ENCODE data around the gene KCTD6. TPM values are rescaled to one million over a fixed set of nuclear protein-coding genes. Genes with fewer than 3 reads are reported as not detected.

Gene KCTD6
- total RNA-seq, 1 experiment from 2014 or later: 9.9 TPM

- no TSS peak for BruUV-seq (replicated peaks)
- H3K9me3 Mint-ChIP-seq (ENCODE audit: unreplicated experiment): no peaks in the 10 kb centered on the region
- DNase-seq (ENCODE audit: unreplicated experiment): peak; percentile 92
- intact Hi-C loops (cut with micrococcal nuclease): no loop called here
- TF ChIP-seq, protein P1, sequence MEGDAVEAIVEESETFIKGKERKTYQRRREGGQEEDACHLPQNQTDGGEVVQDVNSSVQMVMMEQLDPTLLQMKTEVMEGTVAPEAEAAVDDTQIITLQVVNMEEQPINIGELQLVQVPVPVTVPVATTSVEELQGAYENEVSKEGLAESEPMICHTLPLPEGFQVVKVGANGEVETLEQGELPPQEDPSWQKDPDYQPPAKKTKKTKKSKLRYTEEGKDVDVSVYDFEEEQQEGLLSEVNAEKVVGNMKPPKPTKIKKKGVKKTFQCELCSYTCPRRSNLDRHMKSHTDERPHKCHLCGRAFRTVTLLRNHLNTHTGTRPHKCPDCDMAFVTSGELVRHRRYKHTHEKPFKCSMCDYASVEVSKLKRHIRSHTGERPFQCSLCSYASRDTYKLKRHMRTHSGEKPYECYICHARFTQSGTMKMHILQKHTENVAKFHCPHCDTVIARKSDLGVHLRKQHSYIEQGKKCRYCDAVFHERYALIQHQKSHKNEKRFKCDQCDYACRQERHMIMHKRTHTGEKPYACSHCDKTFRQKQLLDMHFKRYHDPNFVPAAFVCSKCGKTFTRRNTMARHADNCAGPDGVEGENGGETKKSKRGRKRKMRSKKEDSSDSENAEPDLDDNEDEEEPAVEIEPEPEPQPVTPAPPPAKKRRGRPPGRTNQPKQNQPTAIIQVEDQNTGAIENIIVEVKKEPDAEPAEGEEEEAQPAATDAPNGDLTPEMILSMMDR (IDR thresholded peaks at IDR 0.05; ENCODE audit: unreplicated experiment): no peak
- no peaks in the 10 kb centered on the region for H3K27me3 Mint-ChIP-seq (ENCODE audit: insufficient read depth, unreplicated experiment)
- CTCF ChIA-PET: interaction anchor here (0.5 to 4.7 kb wide), 15 partner anchors 8 to 222 kb away, joined by 3 to 59 read pairs (median 5); partner anchors contain the start of genes ACOX2, HTD2, KCTD6 and RPP14
- H3K36me3 Mint-ChIP-seq (ENCODE audit: insufficient read depth, unreplicated experiment): no peaks in the 10 kb centered on the region
- peaks cover 43% of the 10 kb centered on the region for H3K4me1 Mint-ChIP-seq (ENCODE audit: insufficient read depth, unreplicated experiment)
- no peak overlapping the region for H3K27ac Mint-ChIP-seq (ENCODE audit: low read depth, unreplicated experiment)
- POLR2A ChIA-PET: interaction anchor here (0.6 to 4.6 kb wide), 7 partner anchors 8 to 562 kb away, joined by 3 to 62 read pairs (median 4); partner anchors contain the start of genes ACOX2, HTD2, KCTD6 and RPP14
- peak overlapping the region; percentile 32 for H3K4me3 Mint-ChIP-seq (ENCODE audit: unreplicated experiment)
These were observed 36.7 kb downstream of the KCTD6 start for GRCh38 chr3:58528629-58529028.

DNA sequence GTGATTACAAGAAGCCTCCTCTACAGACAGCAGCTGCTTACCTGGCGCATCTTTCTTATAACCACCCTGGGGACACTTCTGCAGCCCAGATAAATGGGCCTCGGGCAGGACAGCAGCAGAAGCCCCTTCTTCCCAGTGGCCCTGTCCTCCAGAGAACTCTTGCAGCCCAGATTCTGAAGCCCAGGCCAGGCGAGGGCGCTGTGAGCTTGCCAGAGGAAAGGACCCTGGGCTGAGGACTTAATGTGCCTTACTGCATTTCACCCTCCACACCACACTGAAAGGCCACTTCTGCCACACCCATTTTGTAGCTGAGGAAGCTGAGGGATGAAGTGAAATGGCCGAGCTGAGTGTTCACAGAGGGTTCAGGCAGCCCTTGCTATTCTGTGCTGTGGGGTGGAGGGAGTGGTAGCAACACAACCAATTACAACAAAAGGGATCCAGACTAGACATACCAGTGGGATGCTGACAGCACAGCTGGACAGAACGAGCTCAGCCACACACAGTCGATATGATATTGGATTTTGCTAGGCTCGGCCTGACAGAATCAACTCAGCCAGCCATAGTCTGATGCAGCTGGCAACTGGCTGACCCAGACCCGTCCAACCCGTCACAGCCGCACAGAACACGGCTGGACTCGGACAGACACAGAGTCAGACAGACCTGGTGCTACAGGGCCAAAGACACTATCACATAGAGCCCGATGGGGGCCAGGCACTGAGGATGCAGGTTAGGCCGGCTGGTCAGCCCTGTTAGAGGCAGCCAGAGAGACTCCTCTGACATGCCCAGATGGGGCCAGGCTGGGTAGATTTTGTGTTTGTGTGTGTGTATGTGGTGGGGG, 37.8 kb downstream of the KCTD6 start:
- no peak for DNase-seq (ENCODE audit: unreplicated experiment)
- no TSS peak for BruUV-seq (replicated peaks)
- Mint-ChIP-seq H3K27ac (ENCODE audit: low read depth, unreplicated experiment) (no peak overlapping the region), H3K9me3 (ENCODE audit: unreplicated experiment) (no peaks in the 10 kb centered on the region), H3K36me3 (ENCODE audit: insufficient read depth, unreplicated experiment) (no peaks in the 10 kb centered on the region), H3K27me3 (ENCODE audit: insufficient read depth, unreplicated experiment) (no peaks in the 10 kb centered on the region), H3K4me1 (ENCODE audit: insufficient read depth, unreplicated experiment) (peaks cover 43% of the 10 kb centered on the region), H3K4me3 (ENCODE audit: unreplicated experiment) (no peak overlapping the region)
- intact Hi-C loops (cut with micrococcal nuclease): no loop called here
- ChIA-PET CTCF (interaction anchor here (0.6 to 4.7 kb wide), 9 partner anchors 17 to 223 kb away, joined by 3 to 59 read pairs (median 7); partner anchors contain the start of genes HTD2, KCTD6 and RPP14), POLR2A (interaction anchor here (1.0 to 4.6 kb wide), 2 partner anchors 37 to 95 kb away, joined by 3 to 62 read pairs; partner anchors contain the start of gene KCTD6)
- TF ChIP-seq, protein P1 (IDR thresholded peaks at IDR 0.05; ENCODE audit: unreplicated experiment): no peak

DNA sequence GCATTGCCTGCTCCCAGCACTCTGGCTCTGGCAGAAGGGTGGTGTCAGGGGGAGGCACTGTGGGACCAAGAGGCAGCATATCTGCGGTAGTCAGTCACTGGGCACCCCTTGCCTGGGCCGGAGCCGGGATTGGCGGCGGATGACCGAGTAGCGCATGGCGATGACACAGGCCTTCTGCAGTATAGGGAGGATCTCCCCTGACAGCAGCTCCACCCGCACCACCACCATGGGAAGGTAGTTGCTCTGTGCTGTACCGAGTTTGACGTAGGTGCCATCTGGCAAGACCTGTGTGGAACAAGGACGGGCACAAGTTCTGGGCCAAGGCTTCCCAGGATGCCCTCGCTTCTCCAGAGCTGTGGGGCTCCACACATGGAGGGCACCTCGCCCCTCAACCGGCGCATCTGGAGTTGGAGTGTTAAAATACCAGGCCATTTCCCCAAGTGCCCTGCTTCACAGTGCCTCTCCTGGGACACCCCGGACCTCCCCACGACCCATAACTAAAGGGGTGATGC, 38.5 kb downstream of the KCTD6 start:
- no peak overlapping the region for H3K4me3 Mint-ChIP-seq (ENCODE audit: unreplicated experiment)
- H3K4me1 Mint-ChIP-seq (ENCODE audit: insufficient read depth, unreplicated experiment): peaks cover 40% of the 10 kb centered on the region
- CTCF ChIA-PET: interaction anchor here (1.2 to 4.7 kb wide), 7 partner anchors 37 to 224 kb away, joined by 3 to 59 read pairs (median 10); partner anchors contain the start of genes HTD2, KCTD6 and RPP14
- no peaks in the 10 kb centered on the region for H3K27me3 Mint-ChIP-seq (ENCODE audit: insufficient read depth, unreplicated experiment)
- DNase-seq (ENCODE audit: unreplicated experiment): no peak
- H3K36me3 Mint-ChIP-seq (ENCODE audit: insufficient read depth, unreplicated experiment): no peaks in the 10 kb centered on the region
- intact Hi-C loops (cut with micrococcal nuclease): no loop called here
- no peak overlapping the region for H3K27ac Mint-ChIP-seq (ENCODE audit: low read depth, unreplicated experiment)
- H3K9me3 Mint-ChIP-seq (ENCODE audit: unreplicated experiment): no peaks in the 10 kb centered on the region
- POLR2A ChIA-PET: interaction anchor here (0.6 to 4.6 kb wide), 6 partner anchors 37 to 195 kb away, joined by 3 to 62 read pairs (median 3); partner anchors contain the start of gene KCTD6
- TF ChIP-seq, protein P1 (IDR thresholded peaks at IDR 0.05; ENCODE audit: unreplicated experiment): no peak
- BruUV-seq (replicated peaks): no TSS peak

GRCh38 chr3:58531555-58531954, 39.7 kb downstream of the KCTD6 start:
- ChIA-PET POLR2A (interaction anchor here (1.1 to 1.7 kb wide), 3 partner anchors 38 to 196 kb away, joined by 3 to 8 read pairs (median 3); no protein-coding TSS in a partner anchor), CTCF (interaction anchor here (0.5 to 4.2 kb wide), 25 partner anchors 10 to 346 kb away, joined by 3 to 30 read pairs (median 4); partner anchors contain the start of gene KCTD6)
- TF ChIP-seq, protein P1 (IDR thresholded peaks at IDR 0.05; ENCODE audit: unreplicated experiment): no peak
- BruUV-seq (replicated peaks): no TSS peak
- no peak overlapping the region for H3K27ac Mint-ChIP-seq (ENCODE audit: low read depth, unreplicated experiment)
- H3K4me1 Mint-ChIP-seq (ENCODE audit: insufficient read depth, unreplicated experiment): peaks cover 28% of the 10 kb centered on the region
- H3K9me3 Mint-ChIP-seq (ENCODE audit: unreplicated experiment): no peaks in the 10 kb centered on the region
- no peak for DNase-seq (ENCODE audit: unreplicated experiment)
- no peaks in the 10 kb centered on the region for H3K27me3 Mint-ChIP-seq (ENCODE audit: insufficient read depth, unreplicated experiment)
- intact Hi-C loops (cut with micrococcal nuclease): no loop called here
- no peak overlapping the region for H3K4me3 Mint-ChIP-seq (ENCODE audit: unreplicated experiment)
- no peaks in the 10 kb centered on the region for H3K36me3 Mint-ChIP-seq (ENCODE audit: insufficient read depth, unreplicated experiment)

Measured in MCF 10A (cell line).